Measurements from ENCODE around the gene RIC8A. TPM values are rescaled to one million over a fixed set of nuclear protein-coding genes. Genes with fewer than 3 reads are reported as not detected.
"Not testable (repeated sequence)": the region's sequence is repeated elsewhere in the genome, so short reads cannot be mapped to it uniquely, and the experiment has no call there.

The RIC8A gene
- total RNA-seq, 4 donors from 2014 or later: 76.8 to 137 (median 123) TPM

DNA sequence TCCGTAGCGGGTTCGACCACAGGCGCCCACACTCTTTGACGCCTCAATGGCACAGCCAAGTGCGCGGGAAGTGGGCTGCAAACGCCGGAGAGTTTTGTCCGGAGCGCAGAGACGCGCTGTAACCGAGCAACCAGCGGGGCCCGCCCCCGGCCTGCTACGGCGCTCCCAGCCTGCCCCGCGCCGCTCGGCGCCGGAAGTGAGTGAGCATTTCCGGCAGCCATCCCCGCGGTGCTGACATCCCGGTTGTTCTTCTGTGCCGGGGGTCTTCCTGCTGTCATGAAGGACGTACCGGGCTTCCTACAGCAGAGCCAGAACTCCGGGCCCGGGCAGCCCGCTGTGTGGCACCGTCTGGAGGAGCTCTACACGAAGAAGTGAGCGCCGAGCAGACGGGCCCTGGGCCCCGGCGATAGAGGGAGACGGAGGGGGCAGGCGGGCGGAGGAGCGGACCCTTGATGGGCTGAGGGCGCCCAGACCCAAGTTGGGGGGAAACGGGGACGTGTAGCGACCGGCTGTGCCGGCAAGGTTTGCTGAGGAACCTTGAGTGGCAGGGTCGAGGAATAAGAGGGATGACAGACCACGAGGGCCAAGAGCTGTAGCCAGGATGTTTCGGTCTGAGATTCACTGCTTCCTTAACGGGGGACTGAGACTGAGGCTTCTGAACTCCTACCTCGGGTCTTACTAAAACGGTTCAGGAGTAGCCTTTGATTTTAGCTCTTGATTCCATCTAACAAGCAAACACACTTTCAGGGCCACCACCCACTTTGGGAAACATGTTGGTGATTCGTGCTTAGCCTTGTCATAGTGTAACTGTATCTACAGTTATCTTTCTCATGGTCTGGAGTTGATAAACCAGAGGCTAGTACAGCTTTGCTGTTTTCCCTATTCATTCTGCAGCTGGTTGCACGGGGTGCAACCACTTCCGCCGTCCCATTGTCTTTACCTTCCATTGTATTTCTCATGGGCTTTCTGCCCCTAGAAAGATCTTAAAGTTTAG, 29.6 kb downstream of the RIC8A start, which contains the start of gene PSMD13:
PSMD13 (plus strand) TSS at position 203 of the 994 bp plus-strand sequence; CDS start at position 277, 74 bp downstream.
- WGBS: 7% methylated on average over 13 of the region's 62 CpGs
- Histone ChIP-seq H3K9me3 (no peaks in the 10 kb centered on the region), H3K4me3 (peak within 1 kb of the TSS; percentile 72 to 100 (median 96)), H3K27me3 (no peaks in the 10 kb centered on the region), H3K36me3 (peaks cover 0 to 41% (median 24%) of the 10 kb centered on the region in 4 donors), H3K4me1 (peaks cover 26 to 37% (median 33%) of the 10 kb centered on the region in 4 donors), H3K27ac (replicated peaks in 1 of 4) (peak within 1 kb of the TSS; percentile 85 to 98 (median 96))
- intact Hi-C loops (cut with DNase I): no loop called here
- peak; percentile 94 for DNase-seq (ENCODE audit: extremely low spot score)
- TF ChIP-seq EP300 (IDR thresholded peaks at IDR 0.05) (no peak), POLR2AphosphoS5 (IDR thresholded peaks at IDR 0.05) (peak; percentile 87 to 91), POLR2A (IDR thresholded peaks at IDR 0.05; ENCODE audit: low read depth) (no peak)
- TF ChIP-seq, protein P1, sequence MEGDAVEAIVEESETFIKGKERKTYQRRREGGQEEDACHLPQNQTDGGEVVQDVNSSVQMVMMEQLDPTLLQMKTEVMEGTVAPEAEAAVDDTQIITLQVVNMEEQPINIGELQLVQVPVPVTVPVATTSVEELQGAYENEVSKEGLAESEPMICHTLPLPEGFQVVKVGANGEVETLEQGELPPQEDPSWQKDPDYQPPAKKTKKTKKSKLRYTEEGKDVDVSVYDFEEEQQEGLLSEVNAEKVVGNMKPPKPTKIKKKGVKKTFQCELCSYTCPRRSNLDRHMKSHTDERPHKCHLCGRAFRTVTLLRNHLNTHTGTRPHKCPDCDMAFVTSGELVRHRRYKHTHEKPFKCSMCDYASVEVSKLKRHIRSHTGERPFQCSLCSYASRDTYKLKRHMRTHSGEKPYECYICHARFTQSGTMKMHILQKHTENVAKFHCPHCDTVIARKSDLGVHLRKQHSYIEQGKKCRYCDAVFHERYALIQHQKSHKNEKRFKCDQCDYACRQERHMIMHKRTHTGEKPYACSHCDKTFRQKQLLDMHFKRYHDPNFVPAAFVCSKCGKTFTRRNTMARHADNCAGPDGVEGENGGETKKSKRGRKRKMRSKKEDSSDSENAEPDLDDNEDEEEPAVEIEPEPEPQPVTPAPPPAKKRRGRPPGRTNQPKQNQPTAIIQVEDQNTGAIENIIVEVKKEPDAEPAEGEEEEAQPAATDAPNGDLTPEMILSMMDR (IDR thresholded peaks at IDR 0.05): no peak

GRCh38 chr11:238346-238745, 30.8 kb downstream of the RIC8A start:
- H3K9me3 ChIP-seq; DNase-seq (ENCODE audit: extremely low spot score); H3K4me3 ChIP-seq; intact Hi-C loops (cut with DNase I); H3K27ac ChIP-seq (replicated peaks in 1 of 4); H3K27me3 ChIP-seq: not testable (repeated sequence)
- 82% methylated on average over 7 of the region's 7 CpGs for WGBS
- Histone ChIP-seq H3K36me3 (peaks cover 6 to 41% (median 25%) of the 10 kb centered on the region in 4 donors), H3K4me1 (peaks cover 26 to 37% (median 33%) of the 10 kb centered on the region in 4 donors)

DNA sequence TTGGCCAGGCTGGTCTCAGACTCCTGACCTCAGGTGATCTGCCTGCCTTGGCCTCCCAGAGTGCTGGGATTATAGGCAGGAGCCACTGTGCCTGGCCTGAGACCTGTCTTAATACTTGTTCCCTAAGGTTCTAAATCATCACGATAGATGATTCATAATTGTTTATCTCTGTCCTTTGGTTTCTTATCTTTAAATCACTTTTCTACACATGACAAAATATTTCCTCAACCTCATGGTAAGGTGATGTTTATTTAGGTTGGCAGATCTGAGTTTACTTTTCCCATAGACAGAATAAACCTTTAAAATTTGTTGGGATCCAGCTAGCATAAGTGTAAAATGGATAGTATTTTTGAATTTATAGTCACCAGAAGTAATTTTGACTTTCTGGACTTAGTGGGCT, 32.8 kb downstream of the RIC8A start:
- H3K27me3 ChIP-seq: no peaks in the 10 kb centered on the region
- peaks cover 24 to 61% (median 41%) of the 10 kb centered on the region in 4 donors for H3K36me3 ChIP-seq
- H3K4me1 ChIP-seq: peaks cover 18 to 29% (median 26%) of the 10 kb centered on the region in 4 donors
- intact Hi-C loops (cut with DNase I): no loop called here
- no peak overlapping the region for H3K27ac ChIP-seq (replicated peaks in 1 of 4)
- DNase-seq (ENCODE audit: extremely low spot score): no peak
- TF ChIP-seq EP300 (IDR thresholded peaks at IDR 0.05): no peak
- no peak for TF ChIP-seq POLR2AphosphoS5 (IDR thresholded peaks at IDR 0.05)
- TF ChIP-seq, protein P1 (IDR thresholded peaks at IDR 0.05): no peak
- no peak for TF ChIP-seq POLR2A (IDR thresholded peaks at IDR 0.05; ENCODE audit: low read depth)
- no peak overlapping the region for H3K4me3 ChIP-seq
- WGBS: 40% methylated on average over 1 of the region's 1 CpG
- H3K9me3 ChIP-seq: no peaks in the 10 kb centered on the region

DNA sequence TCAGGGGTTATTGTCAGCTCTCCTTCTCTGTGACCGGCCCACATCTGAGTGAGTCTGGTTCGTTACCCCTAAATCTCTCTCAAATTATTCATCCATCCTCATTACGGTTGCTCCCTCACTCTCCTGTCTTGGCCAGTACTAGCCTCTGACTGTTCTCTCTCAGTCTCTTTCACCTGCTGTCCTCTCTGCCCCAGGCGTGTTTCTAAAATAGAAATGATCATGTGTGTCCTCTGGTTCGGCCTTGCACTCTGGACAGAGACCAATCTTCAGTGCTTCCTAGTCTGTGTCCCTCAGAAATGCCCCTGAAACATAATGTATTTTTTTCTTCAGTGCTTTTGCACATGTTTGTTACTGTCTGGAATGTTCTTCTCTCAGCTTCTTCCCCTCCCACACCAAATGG, 34.1 kb downstream of the RIC8A start:
- H3K27me3 ChIP-seq: no peaks in the 10 kb centered on the region
- peaks cover 34 to 74% (median 53%) of the 10 kb centered on the region in 4 donors for H3K36me3 ChIP-seq
- no peak overlapping the region for H3K4me3 ChIP-seq
- H3K9me3 ChIP-seq: no peaks in the 10 kb centered on the region
- DNase-seq (ENCODE audit: extremely low spot score): no peak
- TF ChIP-seq EP300 (IDR thresholded peaks at IDR 0.05): no peak
- TF ChIP-seq, protein P1 (IDR thresholded peaks at IDR 0.05): no peak
- no peak for TF ChIP-seq POLR2A (IDR thresholded peaks at IDR 0.05; ENCODE audit: low read depth)
- no peak for TF ChIP-seq POLR2AphosphoS5 (IDR thresholded peaks at IDR 0.05)
- intact Hi-C loops (cut with DNase I): no loop called here
- H3K4me1 ChIP-seq: peaks cover 14 to 25% (median 22%) of the 10 kb centered on the region in 4 donors
- 91% methylated on average over 5 of the region's 5 CpGs for WGBS
- no peak overlapping the region for H3K27ac ChIP-seq (replicated peaks in 1 of 4)

DNA sequence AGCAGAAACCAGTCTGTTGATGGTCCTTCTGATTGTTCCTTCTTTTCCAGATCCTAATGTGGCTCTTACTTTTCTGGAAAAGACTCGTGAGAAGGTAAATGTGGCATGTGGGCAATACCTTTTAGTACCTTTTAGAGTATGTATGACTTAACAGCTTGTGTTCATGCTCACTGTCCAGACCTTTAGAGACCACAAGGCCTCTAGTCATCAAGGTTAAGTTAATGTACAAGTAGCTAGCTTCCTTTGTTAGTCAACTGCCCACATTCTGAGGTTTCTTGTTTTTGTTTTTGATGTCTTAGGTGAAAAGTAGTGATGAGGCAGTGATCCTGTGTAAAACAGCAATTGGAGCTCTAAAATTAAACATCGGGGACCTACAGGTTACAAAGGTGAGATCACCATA, 36.9 kb downstream of the RIC8A start:
- H3K4me3 ChIP-seq: no peak overlapping the region
- no peaks in the 10 kb centered on the region for H3K9me3 ChIP-seq
- H3K4me1 ChIP-seq: peaks cover 0 to 10% (median 3%) of the 10 kb centered on the region in 4 donors
- no peaks in the 10 kb centered on the region for H3K27me3 ChIP-seq
- peaks cover 57 to 100% (median 81%) of the 10 kb centered on the region in 4 donors for H3K36me3 ChIP-seq
- WGBS: 92% methylated on average over 2 of the region's 2 CpGs
- DNase-seq (ENCODE audit: extremely low spot score): no peak
- TF ChIP-seq EP300 (IDR thresholded peaks at IDR 0.05) (no peak), POLR2A (IDR thresholded peaks at IDR 0.05; ENCODE audit: low read depth) (no peak), POLR2AphosphoS5 (IDR thresholded peaks at IDR 0.05) (no peak)
- TF ChIP-seq, protein P1 (IDR thresholded peaks at IDR 0.05): no peak
- H3K27ac ChIP-seq (replicated peaks in 1 of 4): no peak overlapping the region
- intact Hi-C loops (cut with DNase I): no loop called here
